ENCODE measurements around the gene KRTAP5-10. TPM values are rescaled to one million over a fixed set of nuclear protein-coding genes. Genes with fewer than 3 reads are reported as not detected.
"Not testable (repeated sequence)": the region's sequence is repeated elsewhere in the genome, so short reads cannot be mapped to it uniquely, and the experiment has no call there.

Gene KRTAP5-10
- total RNA-seq, 1 donor from 2014 or later: not detected

- Mint-ChIP-seq H3K27me3 (ENCODE audit: unreplicated experiment) (no peaks in the 10 kb centered on the region), H3K9me3 (ENCODE audit: unreplicated experiment) (peaks cover 10% of the 10 kb centered on the region), H3K36me3 (ENCODE audit: unreplicated experiment) (peaks cover 8% of the 10 kb centered on the region), H3K4me3 (ENCODE audit: unreplicated experiment) (no peak overlapping the region), H3K4me1 (ENCODE audit: low read depth, unreplicated experiment) (no peaks in the 10 kb centered on the region), H3K27ac (ENCODE audit: unreplicated experiment) (no peak overlapping the region)
- TF ChIP-seq CTCF (IDR thresholded peaks at IDR 0.05; ENCODE audit: partially characterized antibody, unreplicated experiment): no peak
- DNase-seq: no peak
Observed at GRCh38 chr11:71535825-71536224, 29.5 kb upstream of the KRTAP5-10 start.

GRCh38 chr11:71537537-71537936 is 27.8 kb upstream of the KRTAP5-10 start:
- Mint-ChIP-seq H3K27ac (ENCODE audit: unreplicated experiment) (no peak overlapping the region), H3K4me3 (ENCODE audit: unreplicated experiment) (no peak overlapping the region), H3K4me1 (ENCODE audit: low read depth, unreplicated experiment) (no peaks in the 10 kb centered on the region), H3K9me3 (ENCODE audit: unreplicated experiment) (peaks cover 12% of the 10 kb centered on the region), H3K36me3 (ENCODE audit: unreplicated experiment) (peaks cover 3% of the 10 kb centered on the region), H3K27me3 (ENCODE audit: unreplicated experiment) (no peaks in the 10 kb centered on the region)
- no peak for DNase-seq
- TF ChIP-seq CTCF (IDR thresholded peaks at IDR 0.05; ENCODE audit: partially characterized antibody, unreplicated experiment): no peak

GRCh38 chr11:71537977-71538665 is 27.2 kb upstream of the KRTAP5-10 start, which contains the start of gene KRTAP5-8:
TSS of gene KRTAP5-8 (plus strand) at chr11:71538025. CDS start at chr11:71538056, 31 bp downstream.
- H3K36me3 Mint-ChIP-seq (ENCODE audit: unreplicated experiment); DNase-seq; H3K27me3 Mint-ChIP-seq (ENCODE audit: unreplicated experiment); H3K4me1 Mint-ChIP-seq (ENCODE audit: low read depth, unreplicated experiment); H3K4me3 Mint-ChIP-seq (ENCODE audit: unreplicated experiment): not testable (repeated sequence)
- peak within 1 kb of the TSS; percentile 10 for H3K27ac Mint-ChIP-seq (ENCODE audit: unreplicated experiment)
- peaks cover 12% of the 10 kb centered on the region for H3K9me3 Mint-ChIP-seq (ENCODE audit: unreplicated experiment)

GRCh38 chr11:71538666-71538990 is 26.7 kb upstream of the KRTAP5-10 start:
- DNase-seq: no peak
- Mint-ChIP-seq H3K4me1 (ENCODE audit: low read depth, unreplicated experiment) (no peaks in the 10 kb centered on the region), H3K4me3 (ENCODE audit: unreplicated experiment) (no peak overlapping the region), H3K27me3 (ENCODE audit: unreplicated experiment) (no peaks in the 10 kb centered on the region), H3K9me3 (ENCODE audit: unreplicated experiment) (peaks cover 12% of the 10 kb centered on the region), H3K27ac (ENCODE audit: unreplicated experiment) (peak overlapping the region; percentile 10), H3K36me3 (ENCODE audit: unreplicated experiment) (peaks cover 3% of the 10 kb centered on the region)
- no peak for TF ChIP-seq CTCF (IDR thresholded peaks at IDR 0.05; ENCODE audit: partially characterized antibody, unreplicated experiment)

GRCh38 chr11:71539017-71539416 is 26.3 kb upstream of the KRTAP5-10 start:
- no peak for TF ChIP-seq CTCF (IDR thresholded peaks at IDR 0.05; ENCODE audit: partially characterized antibody, unreplicated experiment)
- no peak for DNase-seq
- Mint-ChIP-seq H3K9me3 (ENCODE audit: unreplicated experiment) (peaks cover 12% of the 10 kb centered on the region), H3K4me3 (ENCODE audit: unreplicated experiment) (no peak overlapping the region), H3K27ac (ENCODE audit: unreplicated experiment) (peak overlapping the region; percentile 10), H3K27me3 (ENCODE audit: unreplicated experiment) (no peaks in the 10 kb centered on the region), H3K36me3 (ENCODE audit: unreplicated experiment) (peaks cover 3% of the 10 kb centered on the region), H3K4me1 (ENCODE audit: low read depth, unreplicated experiment) (no peaks in the 10 kb centered on the region)

GRCh38 chr11:71539971-71540370 is 25.4 kb upstream of the KRTAP5-10 start:
- H3K9me3 Mint-ChIP-seq (ENCODE audit: unreplicated experiment): peaks cover 12% of the 10 kb centered on the region
- DNase-seq; H3K27ac Mint-ChIP-seq (ENCODE audit: unreplicated experiment): not testable (repeated sequence)

GRCh38 chr11:71540521-71541304 is 24.6 kb upstream of the KRTAP5-10 start:
- H3K4me1 Mint-ChIP-seq (ENCODE audit: low read depth, unreplicated experiment); H3K27ac Mint-ChIP-seq (ENCODE audit: unreplicated experiment): not testable (repeated sequence)

More at GRCh38 chr11:71539971-71540370, 25.4 kb upstream of the KRTAP5-10 start:
- not testable (repeated sequence) for H3K4me1 Mint-ChIP-seq (ENCODE audit: low read depth, unreplicated experiment); H3K27me3 Mint-ChIP-seq (ENCODE audit: unreplicated experiment); H3K36me3 Mint-ChIP-seq (ENCODE audit: unreplicated experiment); H3K4me3 Mint-ChIP-seq (ENCODE audit: unreplicated experiment)

More at GRCh38 chr11:71540521-71541304, 24.6 kb upstream of the KRTAP5-10 start:
- DNase-seq; H3K36me3 Mint-ChIP-seq (ENCODE audit: unreplicated experiment); H3K4me3 Mint-ChIP-seq (ENCODE audit: unreplicated experiment); H3K27me3 Mint-ChIP-seq (ENCODE audit: unreplicated experiment): not testable (repeated sequence)
- H3K9me3 Mint-ChIP-seq (ENCODE audit: unreplicated experiment): peaks cover 12% of the 10 kb centered on the region

Data from glutamatergic neuron (in vitro differentiated cells).